ENCODE data around the gene HEMGN. TPM values are rescaled to one million over a fixed set of nuclear protein-coding genes. Genes with fewer than 3 reads are reported as not detected.
"Not testable (repeated sequence)": the region's sequence is repeated elsewhere in the genome, so short reads cannot be mapped to it uniquely, and the experiment has no call there.

HEMGN gene
- total RNA-seq, 2 donors from 2014 or later: 0.22 TPM; not detected in 1

DNA sequence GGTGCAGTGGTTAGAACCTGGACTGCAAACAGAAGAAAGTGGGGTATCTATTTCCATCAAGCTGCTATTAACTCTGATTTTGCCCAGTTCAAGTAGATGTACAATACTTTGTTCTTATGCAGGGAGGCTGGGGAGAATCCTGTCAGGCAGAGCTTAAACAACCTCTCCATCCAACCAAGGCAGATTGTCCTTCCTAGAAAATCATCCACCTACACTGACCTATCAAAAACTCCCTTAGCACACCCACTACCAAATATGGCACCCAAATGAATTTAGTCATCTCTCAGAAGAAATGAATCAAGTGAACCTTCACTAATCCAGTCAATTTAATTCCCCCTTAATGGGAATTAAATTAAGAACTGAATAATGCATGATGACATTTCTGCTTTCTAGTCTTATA lies 18.4 kb upstream of the HEMGN start:
- Histone ChIP-seq H3K4me3 (no peak overlapping the region), H3K9me3 (no peaks in the 10 kb centered on the region), H3K27me3 (no peaks in the 10 kb centered on the region), H3K9ac (ENCODE audit: low read depth in 2 of 2, low read length in 2 of 2) (no peak overlapping the region), H3K36me3 (no peaks in the 10 kb centered on the region), H3K27ac (no peak overlapping the region), H3K4me1 (no peaks in the 10 kb centered on the region)
- DNase-seq: no peak
- intact Hi-C loops (cut with DNase I): no loop called here
- TF ChIP-seq CTCF (IDR thresholded peaks at IDR 0.05): no peak

GRCh38 chr9:97954550-97954989 lies 16.6 kb upstream of the HEMGN start:
- Histone ChIP-seq H3K36me3 (no peaks in the 10 kb centered on the region), H3K27me3 (no peaks in the 10 kb centered on the region), H3K4me3 (no peak overlapping the region), H3K9ac (ENCODE audit: low read depth in 2 of 2, low read length in 2 of 2) (no peak overlapping the region), H3K27ac (no peak overlapping the region), H3K9me3 (no peaks in the 10 kb centered on the region), H3K4me1 (no peaks in the 10 kb centered on the region)
- intact Hi-C loops (cut with DNase I): no loop called here
- TF ChIP-seq CTCF (IDR thresholded peaks at IDR 0.05): peak; percentile 62
- peak; percentile 37 for DNase-seq

DNA sequence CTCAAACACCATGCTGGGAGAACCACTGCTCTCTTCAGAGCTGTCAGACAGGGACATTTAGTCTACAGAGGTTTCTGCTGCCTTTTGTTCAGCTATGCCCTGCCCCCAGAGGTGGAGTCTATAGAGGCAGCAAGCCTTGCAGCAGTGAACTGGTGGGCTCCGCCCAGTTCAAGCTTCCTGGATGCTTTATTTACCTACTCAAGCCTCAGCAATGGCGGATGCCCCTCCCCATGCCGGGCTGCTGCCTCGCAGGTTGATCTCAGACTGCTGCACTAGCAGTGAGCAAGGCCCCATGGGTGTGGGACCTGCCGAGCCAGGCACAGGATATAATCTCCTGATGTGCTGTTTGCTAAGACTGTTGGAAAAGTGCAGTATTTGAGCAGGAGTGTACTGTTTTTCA lies 12.9 kb upstream of the HEMGN start:
- H3K4me1 ChIP-seq; H3K36me3 ChIP-seq; H3K27ac ChIP-seq; H3K27me3 ChIP-seq; DNase-seq; H3K4me3 ChIP-seq; H3K9me3 ChIP-seq; intact Hi-C loops (cut with DNase I); H3K9ac ChIP-seq (ENCODE audit: low read depth in 2 of 2, low read length in 2 of 2): not testable (repeated sequence)

DNA sequence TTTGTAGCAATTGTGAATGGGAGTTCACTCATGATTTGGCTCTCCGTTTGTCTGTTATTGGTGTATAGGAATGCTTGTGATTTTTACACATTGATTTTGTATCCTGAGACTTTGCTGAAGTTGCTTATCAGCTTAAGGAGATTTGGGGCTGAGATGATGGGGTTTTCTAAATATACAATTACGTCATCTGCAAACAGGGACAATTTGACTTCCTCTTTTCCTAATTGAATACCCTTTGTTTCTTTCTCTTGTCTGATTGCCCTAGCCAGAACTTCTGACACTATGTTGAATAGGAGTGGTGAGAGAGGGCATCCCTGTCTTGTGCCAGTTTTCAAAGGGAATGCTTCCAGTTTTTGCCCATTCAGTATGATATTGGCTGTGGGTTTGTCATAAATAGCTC lies 9.1 kb upstream of the HEMGN start:
- H3K4me3 ChIP-seq; H3K27me3 ChIP-seq; H3K9ac ChIP-seq (ENCODE audit: low read depth in 2 of 2, low read length in 2 of 2); H3K36me3 ChIP-seq; H3K4me1 ChIP-seq; H3K27ac ChIP-seq; DNase-seq; H3K9me3 ChIP-seq; intact Hi-C loops (cut with DNase I): not testable (repeated sequence)

- intact Hi-C loops (cut with DNase I): not testable (repeated sequence)
Measured at GRCh38 chr9:97945470-97945869, 7.5 kb upstream of the HEMGN start.

GRCh38 chr9:97944612-97945011 lies 6.6 kb upstream of the HEMGN start:
- H3K9ac ChIP-seq (ENCODE audit: low read depth in 2 of 2, low read length in 2 of 2): no peak overlapping the region
- H3K4me3 ChIP-seq: no peak overlapping the region
- intact Hi-C loops (cut with DNase I): no loop called here
- no peaks in the 10 kb centered on the region for H3K36me3 ChIP-seq
- no peaks in the 10 kb centered on the region for H3K27me3 ChIP-seq
- H3K27ac ChIP-seq: no peak overlapping the region
- H3K9me3 ChIP-seq: no peaks in the 10 kb centered on the region
- H3K4me1 ChIP-seq: no peaks in the 10 kb centered on the region
- DNase-seq: no peak
- no peak for TF ChIP-seq CTCF (IDR thresholded peaks at IDR 0.05)

More at GRCh38 chr9:97945470-97945869, 7.5 kb upstream of the HEMGN start:
- not testable (repeated sequence) for H3K27me3 ChIP-seq; H3K27ac ChIP-seq; H3K4me1 ChIP-seq; DNase-seq; H3K4me3 ChIP-seq; H3K9me3 ChIP-seq; H3K9ac ChIP-seq (ENCODE audit: low read depth in 2 of 2, low read length in 2 of 2); H3K36me3 ChIP-seq

GRCh38 chr9:97943308-97943855 lies 5.4 kb upstream of the HEMGN start:
- TF ChIP-seq CTCF (IDR thresholded peaks at IDR 0.05): no peak
- H3K27ac ChIP-seq: no peak overlapping the region
- no peak overlapping the region for H3K9ac ChIP-seq (ENCODE audit: low read depth in 2 of 2, low read length in 2 of 2)
- H3K27me3 ChIP-seq: no peaks in the 10 kb centered on the region
- DNase-seq: no peak
- H3K36me3 ChIP-seq: no peaks in the 10 kb centered on the region
- H3K4me1 ChIP-seq: no peaks in the 10 kb centered on the region
- no peaks in the 10 kb centered on the region for H3K9me3 ChIP-seq
- intact Hi-C loops (cut with DNase I): no loop called here
- H3K4me3 ChIP-seq: no peak overlapping the region
